ENCODE measurements around the gene ERMAP. TPM values are rescaled to one million over a fixed set of nuclear protein-coding genes. Genes with fewer than 3 reads are reported as not detected.

Gene ERMAP
- total and polyA plus RNA-seq, 2 of the 8 experiments (the other 6 are each of a cell fraction or from before 2014, with no cell fraction given) = 2.5 to 3.9 TPM

DNA sequence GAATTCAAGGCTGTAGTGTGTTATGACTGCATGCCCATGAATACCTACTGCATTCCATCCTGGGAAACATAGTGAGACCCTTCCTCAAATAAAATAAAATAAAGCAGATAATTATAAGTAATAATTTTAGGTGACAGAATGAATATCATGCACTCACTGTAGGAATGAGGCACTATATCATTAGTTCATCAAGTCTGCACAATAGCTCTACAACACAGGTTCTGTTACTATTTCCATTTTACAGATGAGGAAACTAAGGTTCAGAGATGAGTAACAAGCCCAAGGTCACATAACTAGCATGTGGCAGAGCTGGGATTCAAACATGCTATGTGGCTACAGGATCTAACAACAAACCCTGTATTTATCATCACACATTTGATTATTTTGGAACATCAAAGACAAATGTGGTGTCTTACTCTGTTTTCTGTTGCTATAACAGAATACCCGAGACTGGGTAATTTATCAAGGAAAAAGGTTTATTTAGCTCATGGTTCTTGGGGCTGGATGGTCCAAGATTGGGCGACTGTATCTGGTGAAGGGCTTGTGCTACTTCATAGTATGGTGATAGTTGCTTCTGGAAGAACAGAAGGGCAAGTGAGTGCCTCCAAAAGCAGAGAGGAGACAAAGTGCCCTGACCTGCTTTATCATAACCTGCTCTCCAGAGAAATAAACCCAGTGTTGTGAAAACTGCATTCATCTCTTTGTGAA, 24.7 kb downstream of the ERMAP start:
- Histone ChIP-seq H3K4me3 (ENCODE audit: extremely low read depth in 1 of 4, insufficient read depth in 2 of 4, low read depth in 3 of 4, low read length in 4 of 4) (no peak overlapping the region), H3K4ac (replicated peaks; ENCODE audit: insufficient read length, low read depth, low read length) (no peak overlapping the region), H3K14ac (ENCODE audit: insufficient read length) (no peak overlapping the region), H3K36me3 (ENCODE audit: control insufficient read depth in 2 of 4, insufficient read depth in 4 of 4, low read length in 3 of 4) (no peaks in the 10 kb centered on the region), H2BK12ac (ENCODE audit: low read depth, low read length) (no peak overlapping the region), H3K23me2 (ENCODE audit: low read depth, low read length) (0 out of 2 replicates have a peak, but pooled peaks cover 2% of the 10 kb centered on the region), H2AK5ac (ENCODE audit: low read depth, low read length) (no peak overlapping the region), H4K91ac (replicated peaks; ENCODE audit: insufficient read length, low read length) (no peak overlapping the region), H3K27ac (ENCODE audit: low read depth, low read length) (no peak overlapping the region), H3K9me3 (ENCODE audit: insufficient read depth in 2 of 2, low read depth in 1 of 2, low read length in 1 of 2) (no peaks in the 10 kb centered on the region), H3K9ac (replicated peaks in 1 of 4; ENCODE audit: extremely low read depth in 1 of 4, low read depth in 3 of 4, low read length in 3 of 4) (no peak overlapping the region), H3K79me2 (ENCODE audit: control insufficient read depth in 1 of 2, insufficient read depth in 2 of 2, low read length in 2 of 2) (no peaks in the 10 kb centered on the region; a peak in 1 of 4 replicates), H3K79me1 (ENCODE audit: low read depth, low read length) (no peaks in the 10 kb centered on the region), H4K8ac (ENCODE audit: extremely low read depth, insufficient read depth, low read length) (no peak overlapping the region), H3K4me1 (replicated peaks in 1 of 4; ENCODE audit: control insufficient read depth in 3 of 4, insufficient read depth in 4 of 4, low read length in 3 of 4) (no peaks in the 10 kb centered on the region), H4K5ac (ENCODE audit: insufficient read length, low read depth, low read length) (no peak overlapping the region), H3K27me3 (replicated peaks in 1 of 4; ENCODE audit: control insufficient read depth in 3 of 4, extremely low read depth in 1 of 4, insufficient read depth in 3 of 4, low read length in 3 of 4) (no peaks in the 10 kb centered on the region), H2BK120ac (replicated peaks; ENCODE audit: low read depth, low read length) (no peak overlapping the region), H2BK20ac (ENCODE audit: low read length) (no peak overlapping the region), H3K56ac (replicated peaks; ENCODE audit: insufficient read length, low read depth, low read length) (no peak overlapping the region), H2BK5ac (ENCODE audit: low read depth, low read length) (no peak overlapping the region), H3K4me2 (ENCODE audit: insufficient read depth in 1 of 2, low read depth in 2 of 2, low read length in 2 of 2) (no peak overlapping the region), H2AFZ (ENCODE audit: low read length) (no peak overlapping the region), H4K20me1 (replicated peaks in 1 of 2; ENCODE audit: control insufficient read depth in 1 of 2, insufficient read depth in 2 of 2, low read length in 2 of 2) (no peaks in the 10 kb centered on the region), H3K23ac (ENCODE audit: insufficient read length) (no peak overlapping the region), H2BK15ac (ENCODE audit: low read length) (no peak overlapping the region), H3K18ac (ENCODE audit: extremely low read depth, low read length) (no peak overlapping the region)
- FAIRE-seq = no peak
- ChIA-PET POLR2A (ENCODE audit: partially characterized antibody) (no interaction called here), CTCF (ENCODE audit: partially characterized antibody) (no interaction called here)
- WGBS, 2 experiments (ENCODE audit: extremely low coverage in 1 of 2, insufficient coverage in 1 of 2, insufficient read length in 1 of 2, insufficient replicate concordance in 2 of 2, low coverage in 1 of 2, low lambda C conversion rate in 2 of 2, missing lambda C conversion rate in 1 of 2) = 69% methylated on average over 2 of the region's 2 CpGs; no CpG with 5 or more reads in 1 of the 2 experiments
- DNase-seq (ENCODE audit: low read depth in 1 of 2, low spot score in 2 of 2) = no peak
- TF ChIP-seq, protein P1, sequence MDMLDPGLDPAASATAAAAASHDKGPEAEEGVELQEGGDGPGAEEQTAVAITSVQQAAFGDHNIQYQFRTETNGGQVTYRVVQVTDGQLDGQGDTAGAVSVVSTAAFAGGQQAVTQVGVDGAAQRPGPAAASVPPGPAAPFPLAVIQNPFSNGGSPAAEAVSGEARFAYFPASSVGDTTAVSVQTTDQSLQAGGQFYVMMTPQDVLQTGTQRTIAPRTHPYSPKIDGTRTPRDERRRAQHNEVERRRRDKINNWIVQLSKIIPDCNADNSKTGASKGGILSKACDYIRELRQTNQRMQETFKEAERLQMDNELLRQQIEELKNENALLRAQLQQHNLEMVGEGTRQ (IDR thresholded peaks at IDR 0.05; ENCODE audit: low read length) = no peak
- TF ChIP-seq TEAD4 (IDR thresholded peaks at IDR 0.05; ENCODE audit: low read depth, low read length) (no peak), YY1 (IDR thresholded peaks at IDR 0.05; ENCODE audit: low read depth, low read length) (no peak), HDAC2 (IDR thresholded peaks at IDR 0.05; ENCODE audit: borderline replicate concordance in 1 of 2, low read depth in 2 of 2, low read length in 2 of 2) (no peak), RFX5 (IDR thresholded peaks at IDR 0.05; ENCODE audit: borderline replicate concordance, low read depth, low read length) (no peak), BRCA1 (IDR thresholded peaks at IDR 0.05; ENCODE audit: low read depth, low read length) (no peak), SIN3A (conservative IDR thresholded peaks at IDR 0.05 in 1 of 2, IDR thresholded peaks at IDR 0.05 in 1 of 2; ENCODE audit: low read depth in 1 of 2, low read length in 2 of 2) (no peak), GABPA (IDR thresholded peaks at IDR 0.05; ENCODE audit: borderline replicate concordance, insufficient read depth, low read length) (no peak)
- TF ChIP-seq, protein P2, sequence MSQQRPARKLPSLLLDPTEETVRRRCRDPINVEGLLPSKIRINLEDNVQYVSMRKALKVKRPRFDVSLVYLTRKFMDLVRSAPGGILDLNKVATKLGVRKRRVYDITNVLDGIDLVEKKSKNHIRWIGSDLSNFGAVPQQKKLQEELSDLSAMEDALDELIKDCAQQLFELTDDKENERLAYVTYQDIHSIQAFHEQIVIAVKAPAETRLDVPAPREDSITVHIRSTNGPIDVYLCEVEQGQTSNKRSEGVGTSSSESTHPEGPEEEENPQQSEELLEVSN (IDR thresholded peaks at IDR 0.05) = no peak
- TF ChIP-seq, protein P3, sequence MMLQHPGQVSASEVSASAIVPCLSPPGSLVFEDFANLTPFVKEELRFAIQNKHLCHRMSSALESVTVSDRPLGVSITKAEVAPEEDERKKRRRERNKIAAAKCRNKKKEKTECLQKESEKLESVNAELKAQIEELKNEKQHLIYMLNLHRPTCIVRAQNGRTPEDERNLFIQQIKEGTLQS (IDR thresholded peaks at IDR 0.05; ENCODE audit: insufficient read depth, low read depth, low read length) = no peak

All from H1 (cell line).